D721Med (cell line): Measurements from ENCODE around the gene CHRNA5.

Source experiments
- DNase-seq: peaks from one replicate; pipeline ENCODE4 v3.0.0; 2011; ENCODE audit warnings: low spot score; ENCODE audit not compliant: insufficient read length
- FAIRE-seq: peaks from 2 replicates; lab custom pipeline; 2011; peaks lifted over from hg19 to GRCh38; lab: Jason Lieb, UNC
- TF ChIP-seq, protein P1 (sequence below): IDR thresholded peaks from 2 replicates; pipeline ENCODE4 v1.5.1; 2012; ENCODE audit warnings: mild to moderate bottlenecking, control low read depth; ENCODE audit not compliant: insufficient read depth; ENCODE audit errors: missing control alignments

The CHRNA5 gene

DNA sequence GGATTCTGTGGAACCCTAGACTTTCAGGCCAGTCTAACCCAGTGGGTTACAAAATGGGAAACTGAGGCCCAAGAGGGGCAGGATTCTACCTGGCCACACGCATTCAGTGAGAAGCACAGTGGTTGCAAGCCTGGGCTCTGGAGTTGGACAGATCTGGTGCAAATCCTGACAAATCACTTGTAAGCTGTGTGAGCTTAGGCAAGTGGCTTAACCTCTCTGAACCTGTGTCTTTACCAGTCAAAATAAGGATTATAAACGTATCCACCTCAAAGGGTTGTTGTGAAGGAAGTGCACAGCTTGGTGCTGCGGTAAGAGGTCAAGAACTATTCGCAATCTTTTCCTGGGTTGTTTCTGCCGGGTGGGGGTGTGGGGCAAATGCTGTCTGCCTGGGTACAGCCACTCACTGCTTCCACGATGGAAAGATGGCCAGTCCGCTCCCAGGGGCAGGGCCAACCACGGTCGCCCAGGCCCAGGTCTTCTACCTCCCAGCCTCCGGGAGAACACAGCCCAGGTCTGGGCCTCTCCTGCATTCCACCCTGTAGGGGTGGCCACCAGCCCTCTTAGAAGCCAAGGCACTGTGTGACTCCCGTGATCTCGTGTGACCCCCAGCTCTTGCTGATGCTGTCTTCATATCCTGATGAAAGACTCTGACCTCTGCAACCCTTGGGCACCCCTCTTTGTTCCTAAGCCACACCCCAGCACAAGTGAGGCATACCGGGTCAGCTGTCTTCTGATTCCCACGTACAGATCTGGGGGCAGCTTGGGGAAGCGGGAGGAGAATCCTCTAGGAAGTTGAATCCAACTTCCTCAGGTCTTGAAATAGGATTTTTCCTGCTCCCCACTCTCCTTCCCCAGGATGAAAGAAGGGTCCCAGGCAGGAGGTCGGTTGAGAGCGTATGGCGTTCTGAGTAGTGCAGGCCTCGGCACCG lies 54.0 kb downstream of the CHRNA5 start:
- FAIRE-seq (no peak), DNase-seq (no peak)
- TF ChIP-seq, protein P1, sequence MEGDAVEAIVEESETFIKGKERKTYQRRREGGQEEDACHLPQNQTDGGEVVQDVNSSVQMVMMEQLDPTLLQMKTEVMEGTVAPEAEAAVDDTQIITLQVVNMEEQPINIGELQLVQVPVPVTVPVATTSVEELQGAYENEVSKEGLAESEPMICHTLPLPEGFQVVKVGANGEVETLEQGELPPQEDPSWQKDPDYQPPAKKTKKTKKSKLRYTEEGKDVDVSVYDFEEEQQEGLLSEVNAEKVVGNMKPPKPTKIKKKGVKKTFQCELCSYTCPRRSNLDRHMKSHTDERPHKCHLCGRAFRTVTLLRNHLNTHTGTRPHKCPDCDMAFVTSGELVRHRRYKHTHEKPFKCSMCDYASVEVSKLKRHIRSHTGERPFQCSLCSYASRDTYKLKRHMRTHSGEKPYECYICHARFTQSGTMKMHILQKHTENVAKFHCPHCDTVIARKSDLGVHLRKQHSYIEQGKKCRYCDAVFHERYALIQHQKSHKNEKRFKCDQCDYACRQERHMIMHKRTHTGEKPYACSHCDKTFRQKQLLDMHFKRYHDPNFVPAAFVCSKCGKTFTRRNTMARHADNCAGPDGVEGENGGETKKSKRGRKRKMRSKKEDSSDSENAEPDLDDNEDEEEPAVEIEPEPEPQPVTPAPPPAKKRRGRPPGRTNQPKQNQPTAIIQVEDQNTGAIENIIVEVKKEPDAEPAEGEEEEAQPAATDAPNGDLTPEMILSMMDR = no peak

DNA sequence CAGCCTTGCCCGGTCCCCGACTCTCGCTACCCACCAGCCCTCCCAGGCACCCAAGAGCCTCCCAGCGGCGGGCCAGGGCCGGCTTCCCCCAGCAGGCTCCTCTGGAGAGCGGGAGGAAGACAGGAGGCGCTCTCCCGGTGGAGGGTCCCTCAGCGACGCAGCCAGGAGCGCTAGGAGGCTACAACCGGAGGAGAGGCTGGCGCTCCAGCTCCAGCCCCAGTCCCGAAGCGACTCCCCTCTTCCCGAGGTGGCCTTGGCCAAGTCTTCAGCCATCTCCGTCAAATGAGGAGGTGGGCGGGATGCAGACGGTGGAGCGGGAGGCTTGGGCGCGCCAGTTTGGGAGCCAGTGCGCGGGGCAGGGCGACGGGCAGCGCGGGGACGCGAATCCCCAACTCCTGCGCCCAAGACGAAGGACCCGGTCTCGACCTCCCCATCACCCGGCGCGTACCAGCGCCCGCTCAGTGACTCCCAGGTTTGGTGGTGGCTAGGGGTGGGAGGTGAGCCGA lies 54.8 kb downstream of the CHRNA5 start:
- DNase-seq = peak; percentile 50

GRCh38 chr15:78620527-78621421 lies 55.5 kb downstream of the CHRNA5 start, which contains the start of gene CHRNA3:
TSS of gene CHRNA3 (minus strand) at chr15:78620996. CDS start at chr15:78620794, 202 bp downstream.
- DNase-seq (no peak), FAIRE-seq (no peak)
- TF ChIP-seq, protein P1 = no peak

More for the DNA sequence above, 54.8 kb downstream of the CHRNA5 start:
- TF ChIP-seq, protein P1 = peak; percentile 41
- FAIRE-seq = no peak

GRCh38 chr15:78621810-78622402 lies 56.6 kb downstream of the CHRNA5 start:
- TF ChIP-seq, protein P1 = no peak
- no peak for DNase-seq
- FAIRE-seq = no peak

GRCh38 chr15:78623786-78624497 lies 58.6 kb downstream of the CHRNA5 start:
- no peak for DNase-seq
- TF ChIP-seq, protein P1 = no peak
- no peak for FAIRE-seq
